RPMI7951 (cell line): ENCODE data around the gene ELOVL7. TPM values are rescaled to one million over a fixed set of nuclear protein-coding genes. Genes with fewer than 3 reads are reported as not detected.
"Not testable (repeated sequence)": the region's sequence is repeated elsewhere in the genome, so short reads cannot be mapped to it uniquely, and the experiment has no call there.

Experiments
- DNase-seq: peaks from one replicate; pipeline ENCODE4 v3.0.0-alpha.2; 2012; ENCODE audit warnings: low read depth
- total RNA-seq: library from RNA; depleted of rRNA; stranded (reverse); fragments of >200 nt; shearing (Covaris generic); gene quantifications from 2 replicates; pipeline ENCODE4 v1.2.3, GENCODE V29; 2014; rRNA removed

The ELOVL7 gene
- 0.10 TPM in 1 of 2 replicates, not detected in the other for total RNA-seq

- DNase-seq: peak; percentile 33
Observed at GRCh38 chr5:60843936-60844905, at the start of gene ELOVL7. Gene ELOVL7 (minus strand): TSS chr5:60844269. CDS start chr5:60787397, 56,872 bp downstream.

- DNase-seq: no peak
Observed at GRCh38 chr5:60893521-60893920, 49.5 kb upstream of the ELOVL7 start.

- DNase-seq: no peak
Observed at GRCh38 chr5:60891667-60892066, 47.6 kb upstream of the ELOVL7 start.

- no peak for DNase-seq
Observed at GRCh38 chr5:60888359-60889061, 44.4 kb upstream of the ELOVL7 start.

DNA sequence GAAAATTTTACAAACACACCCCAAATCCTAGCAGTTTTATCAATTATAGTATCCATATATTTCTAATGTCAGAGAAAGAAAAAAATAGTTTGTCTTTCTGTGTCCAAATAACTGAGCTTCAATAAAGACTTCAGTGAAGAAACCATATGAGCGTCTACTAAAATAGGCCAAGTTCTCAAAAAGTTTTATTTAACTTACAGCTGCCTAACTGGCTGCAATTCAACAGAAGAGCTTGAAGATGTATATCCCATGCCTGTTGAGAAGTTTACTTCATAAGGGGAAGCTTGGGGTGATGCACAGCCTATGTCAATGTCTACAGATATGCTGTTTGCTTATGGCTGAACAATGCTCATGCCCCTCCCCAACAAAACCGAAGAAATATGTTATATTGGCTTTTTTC is 43.7 kb upstream of the ELOVL7 start:
- DNase-seq: no peak

GRCh38 chr5:60887096-60887495 is 43.0 kb upstream of the ELOVL7 start:
- DNase-seq: no peak

- no peak for DNase-seq
Observed at GRCh38 chr5:60886158-60886557, 42.1 kb upstream of the ELOVL7 start.

GRCh38 chr5:60883229-60883628 is 39.2 kb upstream of the ELOVL7 start:
- peak; percentile 4 for DNase-seq

DNA sequence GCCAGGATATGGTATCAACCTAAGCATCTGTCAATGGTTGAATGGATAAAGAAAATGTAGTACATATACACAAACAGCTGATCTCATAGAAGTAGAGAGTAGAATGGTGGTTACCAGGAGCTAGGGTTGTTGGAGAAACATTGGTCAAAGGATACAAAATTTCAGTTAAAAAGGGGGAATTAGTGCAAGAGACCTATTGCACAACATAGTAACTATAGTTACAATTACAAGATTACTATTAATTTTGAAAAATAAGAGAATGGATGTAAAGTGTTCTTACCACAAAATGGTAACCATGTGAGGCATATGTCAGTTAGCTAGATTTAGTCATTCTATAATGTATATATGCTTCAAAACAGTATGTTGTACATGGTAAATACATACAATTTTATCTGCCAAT is 28.8 kb upstream of the ELOVL7 start:
- DNase-seq: no peak

DNA sequence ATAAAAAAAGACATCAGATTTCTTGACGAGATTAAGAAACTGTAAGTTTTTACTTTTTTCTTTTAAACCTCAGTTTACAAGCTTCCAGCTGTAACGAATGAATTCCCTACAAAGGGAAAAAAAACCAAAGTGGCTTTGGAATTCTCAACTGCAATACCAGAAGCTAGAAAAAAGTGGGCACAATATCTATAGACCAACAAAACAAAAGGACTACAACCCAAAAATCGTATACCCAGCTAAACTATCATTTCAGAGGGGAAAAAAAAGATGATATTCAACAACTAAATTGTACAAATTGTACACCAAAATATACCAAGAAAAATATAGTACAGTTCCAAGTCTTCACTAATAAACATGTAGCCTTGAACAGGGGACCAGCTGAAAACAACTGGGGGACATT is 26.8 kb upstream of the ELOVL7 start:
- no peak for DNase-seq

GRCh38 chr5:60860572-60860971 is 16.5 kb upstream of the ELOVL7 start:
- not testable (repeated sequence) for DNase-seq

- no peak for DNase-seq
Observed at GRCh38 chr5:60856066-60856465, 12.0 kb upstream of the ELOVL7 start.

DNA sequence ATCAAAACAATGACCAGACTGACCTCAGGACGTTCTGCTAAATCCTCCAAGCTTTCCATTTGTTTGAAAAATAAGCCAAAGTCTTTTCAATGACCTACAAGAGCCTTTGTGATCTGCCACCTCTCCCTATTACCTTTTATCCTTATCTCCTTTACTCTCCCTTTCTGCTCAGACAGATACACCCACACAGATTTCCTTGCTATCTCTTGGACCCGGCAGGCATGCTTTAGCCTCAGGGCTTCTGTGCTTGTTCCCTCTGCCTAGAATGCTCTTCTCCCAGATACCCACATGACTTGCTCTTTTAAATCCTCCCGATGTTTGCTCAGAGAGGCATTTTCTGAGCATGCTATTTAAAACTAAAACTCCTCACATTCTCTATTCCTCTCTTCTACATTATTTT is 8.9 kb upstream of the ELOVL7 start:
- DNase-seq: no peak

DNA sequence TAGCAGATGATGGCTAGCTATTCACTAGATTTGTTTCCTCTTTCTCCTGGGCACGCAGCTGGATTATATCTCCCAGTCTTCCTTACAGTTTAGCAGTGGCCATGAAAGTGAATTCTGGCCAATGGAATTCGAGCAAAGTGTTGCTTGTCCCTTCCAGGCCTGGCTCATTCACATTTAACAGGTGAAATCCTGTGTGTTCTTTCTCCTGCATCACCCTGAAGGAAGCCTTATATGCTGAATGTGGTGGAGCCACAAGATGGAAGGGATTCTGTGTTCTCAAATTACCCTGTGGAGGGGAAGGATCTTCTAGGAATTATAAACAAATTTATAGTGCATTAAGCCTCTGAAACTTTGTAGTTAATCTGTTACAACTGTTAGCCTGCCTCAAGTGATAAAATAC is 8.2 kb upstream of the ELOVL7 start:
- DNase-seq: no peak

DNA sequence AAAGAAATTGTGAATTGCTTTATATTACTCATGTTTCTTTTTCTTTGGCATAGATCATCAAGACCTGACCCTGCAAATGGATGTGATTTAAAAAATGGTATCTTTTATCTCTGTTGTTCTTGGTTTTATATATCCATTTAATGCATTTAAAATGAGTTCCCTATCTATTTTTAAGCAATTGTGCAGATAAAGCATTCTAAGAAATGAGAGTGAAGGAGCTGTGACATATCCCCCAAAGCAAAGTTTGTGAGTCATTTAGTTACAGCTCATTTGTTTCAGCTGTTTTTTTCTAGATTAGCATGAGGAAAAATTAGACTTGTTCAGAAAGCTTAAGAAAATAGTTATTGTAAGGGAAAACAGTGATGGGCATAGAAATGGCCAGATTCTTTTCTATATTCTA is 7.6 kb upstream of the ELOVL7 start:
- peak; percentile 9 for DNase-seq

- DNase-seq: no peak
Observed at GRCh38 chr5:60846298-60846697, 2.2 kb upstream of the ELOVL7 start.

GRCh38 chr5:60843386-60843935 is 608 bp downstream of the ELOVL7 start:
- DNase-seq: no peak

DNA sequence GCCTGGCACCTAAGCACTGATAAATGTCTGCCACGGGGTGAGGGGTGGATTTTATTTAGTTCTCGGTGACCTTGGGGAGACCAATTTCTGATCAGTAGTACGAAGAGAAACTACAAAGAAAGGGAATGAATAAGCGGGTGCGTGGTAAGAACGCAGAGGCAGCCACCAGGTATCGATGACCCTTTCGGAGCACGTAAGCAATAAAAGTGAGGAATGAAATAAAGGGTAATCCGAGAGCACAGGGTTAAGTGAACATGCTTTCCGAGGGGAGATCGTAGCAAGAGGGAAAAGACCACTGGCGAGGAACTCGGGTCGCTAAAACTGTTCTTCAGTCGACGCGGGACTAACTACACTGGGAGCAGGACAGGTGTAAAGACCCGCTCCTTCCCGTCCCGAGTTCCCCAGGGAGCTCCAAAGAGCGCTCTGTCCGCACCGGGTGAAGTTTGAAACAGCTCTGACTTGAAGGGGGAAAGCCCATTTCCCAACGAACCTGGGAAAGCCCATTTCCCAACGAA is 1.1 kb downstream of the ELOVL7 start:
- DNase-seq: no peak

- DNase-seq: no peak
Observed at GRCh38 chr5:60841361-60841760, 2.7 kb downstream of the ELOVL7 start.

DNA sequence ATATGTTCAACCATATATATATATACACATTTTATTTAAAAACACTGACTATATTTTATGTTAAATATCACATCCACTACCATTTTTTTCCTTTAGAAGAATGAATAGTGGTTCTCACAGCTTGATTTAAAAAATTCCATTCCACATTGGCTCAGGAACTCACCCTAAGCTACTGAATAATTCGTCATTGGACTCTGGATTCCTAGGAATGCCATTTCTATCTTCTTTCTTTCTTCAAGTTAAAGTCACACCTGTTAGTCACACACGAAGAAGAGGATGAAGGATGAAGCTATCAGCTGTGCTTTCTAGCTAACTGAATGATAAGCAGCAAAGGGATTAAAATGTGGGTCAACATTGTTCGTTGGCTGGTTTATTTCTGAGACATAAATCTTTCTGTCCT is 7.9 kb downstream of the ELOVL7 start:
- DNase-seq: no peak

DNA sequence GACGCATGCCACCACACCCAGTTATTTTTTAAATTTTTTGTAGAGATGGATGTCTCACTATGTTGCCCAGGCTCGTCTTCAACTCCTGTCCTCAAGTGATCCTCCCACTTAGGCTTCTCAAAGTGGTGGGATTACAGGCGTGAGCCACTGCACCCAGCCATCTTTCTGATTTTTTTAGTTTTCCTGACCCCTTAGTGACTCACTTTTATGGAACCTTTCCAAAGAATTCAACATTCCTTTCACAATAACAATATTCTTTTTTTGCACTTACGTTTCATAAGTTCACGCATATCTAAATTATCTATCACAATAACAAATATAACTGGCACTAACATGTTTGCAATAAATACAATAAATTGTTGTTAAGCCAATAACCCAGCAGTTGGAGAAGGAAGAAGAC is 8.5 kb downstream of the ELOVL7 start:
- DNase-seq: no peak

DNA sequence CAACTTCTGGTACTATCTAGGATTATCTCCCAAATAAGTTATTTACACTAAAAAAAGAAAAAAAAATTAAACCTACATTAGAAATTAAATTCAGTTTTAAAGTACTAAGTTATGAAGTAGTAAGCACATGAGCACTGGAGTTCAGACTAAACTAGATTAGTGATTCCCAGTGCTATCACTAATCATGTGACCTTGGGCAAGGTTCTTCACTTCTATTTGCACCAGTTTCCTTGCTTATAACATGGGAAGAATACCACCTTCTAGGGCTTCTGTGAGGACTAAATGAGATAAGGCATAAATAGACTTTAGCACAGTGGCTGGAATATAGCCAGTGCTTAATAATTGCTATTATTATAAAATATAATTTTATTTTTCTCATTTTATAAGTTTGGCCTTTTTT is 10.5 kb downstream of the ELOVL7 start:
- DNase-seq: no peak
